Measurements from ENCODE around the gene SNX18. TPM values are rescaled to one million over a fixed set of nuclear protein-coding genes. Genes with fewer than 3 reads are reported as not detected.

SNX18 gene
- total and polyA plus RNA-seq, 2 experiments from 2014 or later, result 4.7 to 33.0 TPM

DNA sequence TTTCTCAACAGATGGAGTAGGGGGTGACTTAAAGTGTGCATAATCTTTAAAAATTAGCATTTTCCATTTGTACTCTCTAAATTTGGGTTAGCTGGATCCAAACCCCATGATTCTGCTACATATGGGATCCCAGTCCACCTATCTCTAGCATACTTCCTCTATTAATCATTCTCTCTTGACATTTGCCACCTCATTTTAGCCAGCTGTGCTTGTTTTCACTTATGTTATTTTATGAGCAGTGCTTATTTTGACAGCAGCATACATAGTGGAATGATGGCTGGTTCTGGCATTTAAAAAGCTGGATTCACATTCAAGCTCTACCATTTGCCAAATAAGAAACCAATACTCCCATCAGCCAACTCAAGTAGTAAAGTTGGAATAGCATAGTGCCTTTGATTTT is 22.5 kb upstream of the SNX18 start:
- no peak overlapping the region for H3K27ac Mint-ChIP-seq
- H3K9me3 Mint-ChIP-seq, result peaks cover 36% of the 10 kb centered on the region
- peaks cover 4% of the 10 kb centered on the region for H3K27me3 Mint-ChIP-seq (ENCODE audit: insufficient read depth, low read depth, poor library complexity)

More for the DNA sequence above, 22.5 kb upstream of the SNX18 start:
- no peak for ATAC-seq
- H3K4me1 Mint-ChIP-seq, result no peaks in the 10 kb centered on the region
- H2AFZ ChIP-seq, result no peak overlapping the region
- DNase-seq (ENCODE audit: low spot score), result no peak
- no peak overlapping the region for H3K4me3 ChIP-seq
- no peaks in the 10 kb centered on the region for H4K20me1 ChIP-seq (replicated peaks; ENCODE audit: insufficient read depth)
- H3K36me3 Mint-ChIP-seq (ENCODE audit: low read depth), result peaks cover 16% of the 10 kb centered on the region; the same call in 2 of the 3 replicates
- H3K4me1 ChIP-seq (ENCODE audit: insufficient read depth), result no peaks in the 10 kb centered on the region
- no peaks in the 10 kb centered on the region for H3K36me3 ChIP-seq (ENCODE audit: insufficient read depth)
- H3K4me2 ChIP-seq, result no peak overlapping the region
- no peak overlapping the region for H3K27ac ChIP-seq (ENCODE audit: low read depth)
- no peaks in the 10 kb centered on the region for H3F3A ChIP-seq (replicated peaks; ENCODE audit: low read depth)
- H3K4me3 Mint-ChIP-seq, result no peak overlapping the region
- TF ChIP-seq ZNF114 (CRISPR knock-in tag; IDR thresholded peaks at IDR 0.05) (no peak), EZH2 (IDR thresholded peaks at IDR 0.05; ENCODE audit: low read depth, unreplicated experiment) (no peak), CREB1 (CRISPR knock-in tag; IDR thresholded peaks at IDR 0.05; ENCODE audit: low read depth) (no peak), NANOG (IDR thresholded peaks at IDR 0.05; ENCODE audit: borderline replicate concordance) (no peak), ZNF331 (CRISPR knock-in tag; IDR thresholded peaks at IDR 0.05; ENCODE audit: low read depth) (no peak), EZH2phosphoT487 (IDR thresholded peaks at IDR 0.05; ENCODE audit: unreplicated experiment) (no peak), JUNB (IDR thresholded peaks at IDR 0.05; ENCODE audit: unreplicated experiment) (no peak), STAT1 (IDR thresholded peaks at IDR 0.05; ENCODE audit: unreplicated experiment) (no peak), POLR2AphosphoS5 (IDR thresholded peaks at IDR 0.05; ENCODE audit: low read depth) (no peak)
- TF ChIP-seq, protein P1, sequence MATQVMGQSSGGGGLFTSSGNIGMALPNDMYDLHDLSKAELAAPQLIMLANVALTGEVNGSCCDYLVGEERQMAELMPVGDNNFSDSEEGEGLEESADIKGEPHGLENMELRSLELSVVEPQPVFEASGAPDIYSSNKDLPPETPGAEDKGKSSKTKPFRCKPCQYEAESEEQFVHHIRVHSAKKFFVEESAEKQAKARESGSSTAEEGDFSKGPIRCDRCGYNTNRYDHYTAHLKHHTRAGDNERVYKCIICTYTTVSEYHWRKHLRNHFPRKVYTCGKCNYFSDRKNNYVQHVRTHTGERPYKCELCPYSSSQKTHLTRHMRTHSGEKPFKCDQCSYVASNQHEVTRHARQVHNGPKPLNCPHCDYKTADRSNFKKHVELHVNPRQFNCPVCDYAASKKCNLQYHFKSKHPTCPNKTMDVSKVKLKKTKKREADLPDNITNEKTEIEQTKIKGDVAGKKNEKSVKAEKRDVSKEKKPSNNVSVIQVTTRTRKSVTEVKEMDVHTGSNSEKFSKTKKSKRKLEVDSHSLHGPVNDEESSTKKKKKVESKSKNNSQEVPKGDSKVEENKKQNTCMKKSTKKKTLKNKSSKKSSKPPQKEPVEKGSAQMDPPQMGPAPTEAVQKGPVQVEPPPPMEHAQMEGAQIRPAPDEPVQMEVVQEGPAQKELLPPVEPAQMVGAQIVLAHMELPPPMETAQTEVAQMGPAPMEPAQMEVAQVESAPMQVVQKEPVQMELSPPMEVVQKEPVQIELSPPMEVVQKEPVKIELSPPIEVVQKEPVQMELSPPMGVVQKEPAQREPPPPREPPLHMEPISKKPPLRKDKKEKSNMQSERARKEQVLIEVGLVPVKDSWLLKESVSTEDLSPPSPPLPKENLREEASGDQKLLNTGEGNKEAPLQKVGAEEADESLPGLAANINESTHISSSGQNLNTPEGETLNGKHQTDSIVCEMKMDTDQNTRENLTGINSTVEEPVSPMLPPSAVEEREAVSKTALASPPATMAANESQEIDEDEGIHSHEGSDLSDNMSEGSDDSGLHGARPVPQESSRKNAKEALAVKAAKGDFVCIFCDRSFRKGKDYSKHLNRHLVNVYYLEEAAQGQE (IDR thresholded peaks at IDR 0.05; ENCODE audit: unreplicated experiment), result no peak
- TF ChIP-seq, protein P2, sequence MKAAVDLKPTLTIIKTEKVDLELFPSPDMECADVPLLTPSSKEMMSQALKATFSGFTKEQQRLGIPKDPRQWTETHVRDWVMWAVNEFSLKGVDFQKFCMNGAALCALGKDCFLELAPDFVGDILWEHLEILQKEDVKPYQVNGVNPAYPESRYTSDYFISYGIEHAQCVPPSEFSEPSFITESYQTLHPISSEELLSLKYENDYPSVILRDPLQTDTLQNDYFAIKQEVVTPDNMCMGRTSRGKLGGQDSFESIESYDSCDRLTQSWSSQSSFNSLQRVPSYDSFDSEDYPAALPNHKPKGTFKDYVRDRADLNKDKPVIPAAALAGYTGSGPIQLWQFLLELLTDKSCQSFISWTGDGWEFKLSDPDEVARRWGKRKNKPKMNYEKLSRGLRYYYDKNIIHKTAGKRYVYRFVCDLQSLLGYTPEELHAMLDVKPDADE (IDR thresholded peaks at IDR 0.05), result no peak
- TF ChIP-seq, protein P3, sequence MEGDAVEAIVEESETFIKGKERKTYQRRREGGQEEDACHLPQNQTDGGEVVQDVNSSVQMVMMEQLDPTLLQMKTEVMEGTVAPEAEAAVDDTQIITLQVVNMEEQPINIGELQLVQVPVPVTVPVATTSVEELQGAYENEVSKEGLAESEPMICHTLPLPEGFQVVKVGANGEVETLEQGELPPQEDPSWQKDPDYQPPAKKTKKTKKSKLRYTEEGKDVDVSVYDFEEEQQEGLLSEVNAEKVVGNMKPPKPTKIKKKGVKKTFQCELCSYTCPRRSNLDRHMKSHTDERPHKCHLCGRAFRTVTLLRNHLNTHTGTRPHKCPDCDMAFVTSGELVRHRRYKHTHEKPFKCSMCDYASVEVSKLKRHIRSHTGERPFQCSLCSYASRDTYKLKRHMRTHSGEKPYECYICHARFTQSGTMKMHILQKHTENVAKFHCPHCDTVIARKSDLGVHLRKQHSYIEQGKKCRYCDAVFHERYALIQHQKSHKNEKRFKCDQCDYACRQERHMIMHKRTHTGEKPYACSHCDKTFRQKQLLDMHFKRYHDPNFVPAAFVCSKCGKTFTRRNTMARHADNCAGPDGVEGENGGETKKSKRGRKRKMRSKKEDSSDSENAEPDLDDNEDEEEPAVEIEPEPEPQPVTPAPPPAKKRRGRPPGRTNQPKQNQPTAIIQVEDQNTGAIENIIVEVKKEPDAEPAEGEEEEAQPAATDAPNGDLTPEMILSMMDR (conservative IDR thresholded peaks at IDR 0.05; ENCODE audit: low read depth in 2 of 2), result no peak
- TF ChIP-seq, protein P4, sequence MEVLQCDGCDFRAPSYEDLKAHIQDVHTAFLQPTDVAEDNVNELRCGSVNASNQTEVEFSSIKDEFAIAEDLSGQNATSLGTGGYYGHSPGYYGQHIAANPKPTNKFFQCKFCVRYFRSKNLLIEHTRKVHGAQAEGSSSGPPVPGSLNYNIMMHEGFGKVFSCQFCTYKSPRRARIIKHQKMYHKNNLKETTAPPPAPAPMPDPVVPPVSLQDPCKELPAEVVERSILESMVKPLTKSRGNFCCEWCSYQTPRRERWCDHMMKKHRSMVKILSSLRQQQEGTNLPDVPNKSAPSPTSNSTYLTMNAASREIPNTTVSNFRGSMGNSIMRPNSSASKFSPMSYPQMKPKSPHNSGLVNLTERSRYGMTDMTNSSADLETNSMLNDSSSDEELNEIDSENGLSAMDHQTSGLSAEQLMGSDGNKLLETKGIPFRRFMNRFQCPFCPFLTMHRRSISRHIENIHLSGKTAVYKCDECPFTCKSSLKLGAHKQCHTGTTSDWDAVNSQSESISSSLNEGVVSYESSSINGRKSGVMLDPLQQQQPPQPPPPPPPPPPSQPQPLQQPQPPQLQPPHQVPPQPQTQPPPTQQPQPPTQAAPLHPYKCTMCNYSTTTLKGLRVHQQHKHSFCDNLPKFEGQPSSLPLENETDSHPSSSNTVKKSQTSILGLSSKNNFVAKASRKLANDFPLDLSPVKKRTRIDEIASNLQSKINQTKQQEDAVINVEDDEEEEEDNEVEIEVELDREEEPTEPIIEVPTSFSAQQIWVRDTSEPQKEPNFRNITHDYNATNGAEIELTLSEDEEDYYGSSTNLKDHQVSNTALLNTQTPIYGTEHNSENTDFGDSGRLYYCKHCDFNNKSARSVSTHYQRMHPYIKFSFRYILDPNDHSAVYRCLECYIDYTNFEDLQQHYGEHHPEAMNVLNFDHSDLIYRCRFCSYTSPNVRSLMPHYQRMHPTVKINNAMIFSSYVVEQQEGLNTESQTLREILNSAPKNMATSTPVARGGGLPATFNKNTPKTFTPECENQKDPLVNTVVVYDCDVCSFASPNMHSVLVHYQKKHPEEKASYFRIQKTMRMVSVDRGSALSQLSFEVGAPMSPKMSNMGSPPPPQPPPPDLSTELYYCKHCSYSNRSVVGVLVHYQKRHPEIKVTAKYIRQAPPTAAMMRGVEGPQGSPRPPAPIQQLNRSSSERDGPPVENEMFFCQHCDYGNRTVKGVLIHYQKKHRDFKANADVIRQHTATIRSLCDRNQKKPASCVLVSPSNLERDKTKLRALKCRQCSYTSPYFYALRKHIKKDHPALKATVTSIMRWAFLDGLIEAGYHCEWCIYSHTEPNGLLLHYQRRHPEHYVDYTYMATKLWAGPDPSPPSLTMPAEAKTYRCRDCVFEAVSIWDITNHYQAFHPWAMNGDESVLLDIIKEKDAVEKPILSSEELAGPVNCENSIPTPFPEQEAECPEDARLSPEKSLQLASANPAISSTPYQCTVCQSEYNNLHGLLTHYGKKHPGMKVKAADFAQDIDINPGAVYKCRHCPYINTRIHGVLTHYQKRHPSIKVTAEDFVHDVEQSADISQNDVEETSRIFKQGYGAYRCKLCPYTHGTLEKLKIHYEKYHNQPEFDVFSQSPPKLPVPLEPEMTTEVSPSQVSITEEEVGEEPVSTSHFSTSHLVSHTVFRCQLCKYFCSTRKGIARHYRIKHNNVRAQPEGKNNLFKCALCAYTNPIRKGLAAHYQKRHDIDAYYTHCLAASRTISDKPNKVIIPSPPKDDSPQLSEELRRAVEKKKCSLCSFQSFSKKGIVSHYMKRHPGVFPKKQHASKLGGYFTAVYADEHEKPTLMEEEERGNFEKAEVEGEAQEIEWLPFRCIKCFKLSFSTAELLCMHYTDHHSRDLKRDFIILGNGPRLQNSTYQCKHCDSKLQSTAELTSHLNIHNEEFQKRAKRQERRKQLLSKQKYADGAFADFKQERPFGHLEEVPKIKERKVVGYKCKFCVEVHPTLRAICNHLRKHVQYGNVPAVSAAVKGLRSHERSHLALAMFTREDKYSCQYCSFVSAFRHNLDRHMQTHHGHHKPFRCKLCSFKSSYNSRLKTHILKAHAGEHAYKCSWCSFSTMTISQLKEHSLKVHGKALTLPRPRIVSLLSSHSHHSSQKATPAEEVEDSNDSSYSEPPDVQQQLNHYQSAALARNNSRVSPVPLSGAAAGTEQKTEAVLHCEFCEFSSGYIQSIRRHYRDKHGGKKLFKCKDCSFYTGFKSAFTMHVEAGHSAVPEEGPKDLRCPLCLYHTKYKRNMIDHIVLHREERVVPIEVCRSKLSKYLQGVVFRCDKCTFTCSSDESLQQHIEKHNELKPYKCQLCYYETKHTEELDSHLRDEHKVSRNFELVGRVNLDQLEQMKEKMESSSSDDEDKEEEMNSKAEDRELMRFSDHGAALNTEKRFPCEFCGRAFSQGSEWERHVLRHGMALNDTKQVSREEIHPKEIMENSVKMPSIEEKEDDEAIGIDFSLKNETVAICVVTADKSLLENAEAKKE (CRISPR knock-in tag; IDR thresholded peaks at IDR 0.05), result no peak
- no peaks in the 10 kb centered on the region for H3K9me2 ChIP-seq (ENCODE audit: insufficient read depth)
- no peaks in the 10 kb centered on the region for H3K79me2 ChIP-seq (replicated peaks; ENCODE audit: insufficient read depth)
- H3K27me3 ChIP-seq (ENCODE audit: insufficient read depth), result no peaks in the 10 kb centered on the region

All from GM23338 (cell line).